Epithelial cell of proximal tubule (primary cell): ENCODE measurements around the gene UGT1A3. TPM values are rescaled to one million over a fixed set of nuclear protein-coding genes. Genes with fewer than 3 reads are reported as not detected.

ENCODE experiments used
- DNase-seq: peaks from one replicate; pipeline ENCODE4 v3.0.0-alpha.2; 2011; ENCODE audit warnings: low read depth
- H3K4me3 ChIP-seq: 2 replicates; pipeline ENCODE4 v1.5.1; 2011; ENCODE audit warnings: low read depth, mild to moderate bottlenecking, low read length
- total RNA-seq: library from RNA; depleted of rRNA; stranded (reverse); fragments of >200 nt; gene quantifications from 2 replicates; pipeline ENCODE4 v1.2.3, GENCODE V29; 2015
- TF ChIP-seq, protein P1 (sequence below): conservative IDR thresholded peaks from 2 replicates; pipeline ENCODE4 v1.5.1; 2012; ENCODE audit warnings: low read depth, mild to moderate bottlenecking, low read length

UGT1A3 gene
- total RNA-seq, 1 donor from 2014 or later = not detected

DNA sequence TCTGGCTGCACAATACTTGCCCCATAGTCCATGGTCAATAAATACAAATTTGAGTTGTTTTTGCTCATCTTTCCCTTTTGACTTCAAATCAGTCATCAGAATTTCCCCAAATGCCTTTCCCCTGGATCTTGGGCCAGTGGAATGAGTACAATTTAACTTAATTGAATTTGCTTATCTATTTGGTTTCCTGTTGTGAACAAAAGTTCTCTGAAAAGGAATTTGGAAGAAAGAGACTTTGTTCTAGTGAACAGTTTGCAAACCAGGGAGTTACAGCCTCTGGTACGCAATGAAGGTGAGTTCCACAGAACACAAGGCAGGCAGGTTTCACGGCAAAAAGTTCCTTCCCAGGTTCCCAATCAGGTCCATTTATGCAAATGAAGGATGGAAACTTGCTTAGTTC, 30.0 kb downstream of the UGT1A3 start:
- no peak for DNase-seq
- TF ChIP-seq, protein P1, sequence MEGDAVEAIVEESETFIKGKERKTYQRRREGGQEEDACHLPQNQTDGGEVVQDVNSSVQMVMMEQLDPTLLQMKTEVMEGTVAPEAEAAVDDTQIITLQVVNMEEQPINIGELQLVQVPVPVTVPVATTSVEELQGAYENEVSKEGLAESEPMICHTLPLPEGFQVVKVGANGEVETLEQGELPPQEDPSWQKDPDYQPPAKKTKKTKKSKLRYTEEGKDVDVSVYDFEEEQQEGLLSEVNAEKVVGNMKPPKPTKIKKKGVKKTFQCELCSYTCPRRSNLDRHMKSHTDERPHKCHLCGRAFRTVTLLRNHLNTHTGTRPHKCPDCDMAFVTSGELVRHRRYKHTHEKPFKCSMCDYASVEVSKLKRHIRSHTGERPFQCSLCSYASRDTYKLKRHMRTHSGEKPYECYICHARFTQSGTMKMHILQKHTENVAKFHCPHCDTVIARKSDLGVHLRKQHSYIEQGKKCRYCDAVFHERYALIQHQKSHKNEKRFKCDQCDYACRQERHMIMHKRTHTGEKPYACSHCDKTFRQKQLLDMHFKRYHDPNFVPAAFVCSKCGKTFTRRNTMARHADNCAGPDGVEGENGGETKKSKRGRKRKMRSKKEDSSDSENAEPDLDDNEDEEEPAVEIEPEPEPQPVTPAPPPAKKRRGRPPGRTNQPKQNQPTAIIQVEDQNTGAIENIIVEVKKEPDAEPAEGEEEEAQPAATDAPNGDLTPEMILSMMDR = no peak
- no peak overlapping the region for H3K4me3 ChIP-seq

DNA sequence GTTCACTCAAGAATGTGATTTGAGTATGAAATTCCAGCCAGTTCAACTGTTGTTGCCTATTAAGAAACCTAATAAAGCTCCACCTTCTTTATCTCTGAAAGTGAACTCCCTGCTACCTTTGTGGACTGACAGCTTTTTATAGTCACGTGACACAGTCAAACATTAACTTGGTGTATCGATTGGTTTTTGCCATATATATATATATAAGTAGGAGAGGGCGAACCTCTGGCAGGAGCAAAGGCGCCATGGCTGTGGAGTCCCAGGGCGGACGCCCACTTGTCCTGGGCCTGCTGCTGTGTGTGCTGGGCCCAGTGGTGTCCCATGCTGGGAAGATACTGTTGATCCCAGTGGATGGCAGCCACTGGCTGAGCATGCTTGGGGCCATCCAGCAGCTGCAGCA, 31.2 kb downstream of the UGT1A3 start, which contains the start of gene UGT1A1:
UGT1A1 (plus strand) TSS at position 228 of the 400 bp plus-strand sequence; CDS start at position 246, 18 bp downstream.
- no peak within 1 kb of the TSS for H3K4me3 ChIP-seq
- TF ChIP-seq, protein P1 = no peak
- no peak for DNase-seq

DNA sequence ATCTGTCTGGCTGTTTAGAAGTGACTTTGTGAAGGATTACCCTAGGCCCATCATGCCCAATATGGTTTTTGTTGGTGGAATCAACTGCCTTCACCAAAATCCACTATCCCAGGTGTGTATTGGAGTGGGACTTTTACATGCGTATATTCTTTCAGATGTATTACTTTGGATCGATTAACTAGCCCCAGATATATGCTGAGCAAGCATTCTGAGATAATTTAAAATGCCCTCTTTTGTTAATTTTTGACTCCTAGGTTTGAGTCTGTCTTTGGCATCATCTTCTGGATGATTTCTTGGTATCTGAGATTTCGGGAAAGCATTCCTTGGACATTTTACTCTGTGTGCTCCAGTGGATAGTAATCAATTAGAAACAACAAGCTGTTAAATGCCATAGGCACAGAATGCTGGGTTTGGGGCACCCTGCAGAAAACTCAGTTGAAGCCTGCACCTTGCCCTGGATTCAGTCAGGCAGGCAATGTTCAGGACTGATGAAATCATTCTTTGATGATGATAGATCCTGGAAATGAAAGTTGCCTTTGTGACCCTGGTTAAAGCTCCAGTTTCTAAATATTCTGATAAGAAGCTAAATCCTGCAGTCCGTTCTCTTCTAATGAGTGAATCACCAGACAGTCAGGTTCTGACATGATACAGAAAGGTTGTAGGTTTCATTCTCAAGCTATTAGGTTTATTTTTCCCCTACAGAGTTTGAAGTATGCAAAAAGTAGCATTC, 32.4 kb downstream of the UGT1A3 start:
- TF ChIP-seq, protein P1 = no peak
- H3K4me3 ChIP-seq = no peak overlapping the region
- no peak for DNase-seq

DNA sequence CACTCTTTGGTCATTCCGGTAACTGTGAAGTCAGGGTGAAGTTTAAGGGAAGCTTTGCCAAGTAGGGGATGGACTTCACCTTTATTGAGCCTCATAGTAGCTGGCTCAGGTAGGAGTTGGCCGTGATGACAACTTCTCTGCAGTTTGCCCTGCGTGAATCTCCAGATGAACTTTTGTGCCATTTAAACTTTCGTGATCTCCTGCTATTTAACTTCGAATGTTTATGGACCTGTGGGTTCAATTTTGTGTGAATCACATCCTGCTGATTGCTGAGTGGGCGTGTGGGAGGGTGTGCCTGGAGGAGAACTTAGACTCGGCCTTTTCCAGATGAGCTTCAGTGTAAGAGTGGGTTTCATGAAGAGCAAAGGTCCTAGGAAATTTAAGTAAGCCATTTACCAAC, 35.4 kb downstream of the UGT1A3 start:
- H3K4me3 ChIP-seq = no peak overlapping the region
- TF ChIP-seq, protein P1 = no peak
- DNase-seq = no peak

DNA sequence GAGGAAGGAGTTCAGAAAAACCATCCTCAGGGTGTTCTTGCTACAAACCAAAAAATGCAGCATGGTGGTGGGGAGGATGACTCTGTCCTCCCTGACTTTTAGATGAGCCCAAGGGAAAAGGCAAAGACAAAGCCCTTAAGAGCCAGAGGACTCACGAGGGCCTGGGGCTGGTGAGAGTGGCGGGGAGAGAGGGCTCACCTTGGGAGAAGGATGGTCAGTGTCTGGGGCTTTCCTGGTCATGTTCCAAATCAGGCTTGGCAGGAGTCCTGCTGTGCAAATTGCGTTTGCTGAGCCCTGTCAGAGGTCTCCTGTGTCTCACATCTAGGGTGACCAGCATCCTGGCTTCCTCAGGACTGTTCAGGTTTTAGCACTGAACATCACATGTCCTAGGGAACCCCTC, 35.9 kb downstream of the UGT1A3 start:
- TF ChIP-seq, protein P1 = no peak
- no peak for DNase-seq

DNA sequence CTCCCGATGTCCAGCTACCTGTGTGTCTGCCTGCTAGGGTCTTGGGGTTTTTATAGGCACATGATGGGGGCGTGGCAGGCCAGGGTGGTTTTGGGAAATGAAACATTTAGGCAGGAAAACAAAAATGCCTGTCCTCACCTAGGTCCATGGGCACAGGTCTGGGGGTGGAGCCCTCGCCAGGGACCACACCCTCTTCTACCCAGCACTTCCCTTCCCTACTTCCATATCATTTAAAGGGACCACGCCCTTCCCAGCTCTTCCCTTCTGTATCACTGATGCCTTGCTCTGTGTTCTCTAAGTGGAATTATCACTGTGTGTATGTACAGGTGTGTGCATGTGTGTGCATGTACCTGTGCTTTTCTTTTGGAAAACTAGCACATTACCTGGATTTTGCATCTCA, 37.6 kb downstream of the UGT1A3 start:
- no peak for DNase-seq

More for the DNA sequence above, 35.9 kb downstream of the UGT1A3 start:
- H3K4me3 ChIP-seq = no peak overlapping the region

DNA sequence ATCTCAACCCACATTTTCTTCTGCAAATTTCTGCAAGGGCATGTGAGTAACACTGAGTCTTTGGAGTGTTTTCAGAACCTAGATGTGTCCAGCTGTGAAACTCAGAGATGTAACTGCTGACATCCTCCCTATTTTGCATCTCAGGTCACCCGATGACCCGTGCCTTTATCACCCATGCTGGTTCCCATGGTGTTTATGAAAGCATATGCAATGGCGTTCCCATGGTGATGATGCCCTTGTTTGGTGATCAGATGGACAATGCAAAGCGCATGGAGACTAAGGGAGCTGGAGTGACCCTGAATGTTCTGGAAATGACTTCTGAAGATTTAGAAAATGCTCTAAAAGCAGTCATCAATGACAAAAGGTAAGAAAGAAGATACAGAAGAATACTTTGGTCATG, 39.2 kb downstream of the UGT1A3 start:
- TF ChIP-seq, protein P1 = no peak
- DNase-seq = no peak
- no peak overlapping the region for H3K4me3 ChIP-seq

More for the DNA sequence above, 37.6 kb downstream of the UGT1A3 start:
- no peak overlapping the region for H3K4me3 ChIP-seq
- TF ChIP-seq, protein P1 = no peak
